NK-92 treated with Interleukin-12 subunit alpha and Interleukin-12 subunit beta, amount 100 ng/mL, for 24 hours (cell line): ENCODE measurements around the gene PRDX4.
A peak's percentile ranks its signal among the peaks of the same experiment; 100 is the strongest.
"Not testable (repeated sequence)": the region's sequence is repeated elsewhere in the genome, so short reads cannot be mapped to it uniquely, and the experiment has no call there.

Experiments used
- DNase-seq: peaks from one replicate; lab custom pipeline; 2025; lab: John Stamatoyannopoulos, UW

PRDX4 gene

GRCh38 chrX:23667239-23668177 is at the start of gene PRDX4:
Gene PRDX4 (plus strand): TSS chrX:23667493. CDS start chrX:23667571, 78 bp downstream.
- DNase-seq: peak; percentile 77

DNA sequence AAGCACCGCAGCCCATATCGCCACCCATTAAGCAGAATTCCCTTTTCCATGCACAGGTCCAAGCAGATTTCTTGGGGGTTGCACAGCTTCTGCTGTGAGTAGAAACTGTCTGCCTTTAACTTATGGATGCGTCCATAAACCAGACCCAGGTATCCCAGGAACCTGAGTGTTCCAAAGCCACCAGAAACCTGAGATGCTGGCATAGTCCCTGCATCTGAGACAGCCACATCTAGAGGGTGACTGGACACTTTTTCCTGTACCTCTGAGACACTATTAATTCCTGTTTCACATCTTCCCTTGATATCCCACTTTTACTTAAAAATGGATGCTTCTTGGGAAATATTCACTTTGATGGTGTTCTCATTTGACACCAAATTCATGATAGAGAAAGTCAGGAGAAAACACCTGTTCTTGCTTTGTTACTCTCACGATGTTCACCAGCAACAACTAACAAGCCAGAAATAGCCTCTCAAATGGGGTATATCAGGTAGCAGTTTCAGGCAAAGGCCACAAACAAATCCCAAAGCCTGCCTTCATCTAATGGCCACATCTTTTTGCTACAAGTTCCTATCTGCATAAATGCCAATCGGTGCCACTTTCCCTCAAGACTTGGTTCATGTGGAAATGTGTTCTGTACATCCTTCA is 45.5 kb upstream of the PRDX4 start:
- no peak for DNase-seq

GRCh38 chrX:23623797-23624196 is 43.5 kb upstream of the PRDX4 start:
- DNase-seq: no peak

GRCh38 chrX:23626651-23627050 is 40.6 kb upstream of the PRDX4 start:
- DNase-seq: no peak

DNA sequence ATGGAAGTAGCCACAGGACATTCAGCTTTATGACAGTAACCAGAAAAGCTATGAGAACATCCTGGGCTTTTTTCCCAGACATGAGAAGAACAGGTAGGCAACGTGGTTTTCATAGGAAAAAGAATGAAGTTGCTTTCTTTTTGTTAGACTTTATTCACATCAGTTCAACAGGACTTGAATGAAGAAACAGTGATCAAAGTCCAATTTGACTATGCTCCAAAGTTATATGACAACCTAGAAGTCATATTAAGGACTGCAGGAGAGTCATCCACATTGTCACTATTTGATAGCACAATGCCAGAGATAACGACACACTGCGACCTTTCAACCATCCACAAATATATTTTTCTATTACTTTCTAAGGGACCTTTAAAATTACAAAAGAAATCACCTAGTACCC is 39.2 kb upstream of the PRDX4 start:
- no peak for DNase-seq

DNA sequence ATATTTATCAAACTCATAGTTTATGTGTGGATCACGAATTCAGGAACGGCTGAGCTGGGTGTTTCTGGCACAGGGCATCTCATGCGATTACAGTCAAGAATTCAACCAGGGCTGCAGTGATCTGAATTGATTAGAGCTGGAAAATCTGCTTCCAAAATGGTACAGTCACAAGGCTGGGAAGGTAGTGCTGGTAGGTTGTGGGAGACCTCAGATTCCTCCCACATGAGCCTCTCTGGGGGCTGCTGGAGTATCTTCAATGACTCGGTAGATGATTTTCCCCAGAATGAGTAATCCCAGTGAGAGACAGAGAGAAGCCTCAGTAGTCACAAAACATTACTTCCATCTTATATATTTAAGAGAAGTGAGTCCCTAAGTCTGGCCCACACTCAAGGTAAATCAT is 36.2 kb upstream of the PRDX4 start:
- no peak for DNase-seq

GRCh38 chrX:23633834-23634580 is 33.3 kb upstream of the PRDX4 start:
- DNase-seq: no peak

DNA sequence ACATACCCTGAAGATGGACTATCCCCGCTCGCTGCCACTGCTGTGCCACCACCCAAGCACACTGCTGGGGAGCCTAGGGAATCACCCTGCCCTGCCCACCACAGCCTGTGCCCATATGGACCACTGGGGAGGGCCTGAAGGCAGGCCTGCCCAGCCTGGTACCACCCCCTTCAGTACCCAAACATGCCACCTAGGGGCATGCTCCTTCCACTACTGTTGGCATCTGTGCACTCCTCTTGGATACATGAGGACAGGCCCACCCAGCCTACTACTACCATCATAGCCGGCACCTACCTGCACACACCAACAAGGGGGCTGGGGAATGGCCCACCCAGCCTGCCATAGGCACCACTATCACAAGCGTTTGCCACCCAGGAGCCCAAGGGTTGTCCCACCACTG is 30.1 kb upstream of the PRDX4 start:
- DNase-seq: no peak

- no peak for DNase-seq
Observed at GRCh38 chrX:23643020-23643419, 24.3 kb upstream of the PRDX4 start.

DNA sequence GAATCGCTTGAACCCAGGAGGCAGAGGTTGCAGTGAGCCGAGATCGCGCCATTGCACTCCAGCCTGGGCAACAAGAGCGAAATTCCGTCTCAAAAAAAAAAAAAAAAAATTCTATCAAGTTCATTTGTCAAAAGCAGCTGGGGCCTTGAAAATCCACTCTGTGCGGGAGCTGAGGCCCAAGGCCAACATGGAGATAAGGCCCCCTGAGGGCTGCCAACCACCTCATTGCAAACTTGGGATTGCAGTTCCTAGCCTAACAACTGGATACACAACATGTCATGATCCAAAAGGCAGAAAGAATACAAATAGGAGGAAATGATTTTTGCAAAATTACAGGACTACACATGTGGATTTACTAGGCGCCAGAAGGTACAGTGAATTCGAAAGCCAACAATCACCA is 22.5 kb upstream of the PRDX4 start:
- DNase-seq: no peak

DNA sequence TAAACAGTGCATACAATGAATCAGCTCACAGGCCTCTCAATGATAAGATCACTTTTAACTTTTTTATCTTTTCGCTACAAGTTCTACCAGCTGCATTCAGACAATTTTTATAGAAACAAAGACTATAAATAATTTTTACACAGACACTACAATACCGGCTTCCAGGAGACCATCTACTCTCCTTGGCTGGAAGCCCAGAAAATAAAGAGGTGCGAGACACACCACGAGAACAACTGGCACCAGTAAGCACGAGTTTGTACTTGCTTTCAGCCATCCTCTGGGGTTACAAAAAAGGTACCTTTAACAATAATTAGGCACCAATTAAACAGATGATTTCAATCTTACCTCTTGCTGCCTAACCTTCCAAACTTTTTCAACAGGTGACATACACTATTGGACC is 11.2 kb upstream of the PRDX4 start:
- no peak for DNase-seq

GRCh38 chrX:23656684-23657083 is 10.6 kb upstream of the PRDX4 start:
- no peak for DNase-seq

- no peak for DNase-seq
Observed at GRCh38 chrX:23659339-23659738, 8.0 kb upstream of the PRDX4 start.

- DNase-seq: not testable (repeated sequence)
Observed at GRCh38 chrX:23660083-23660765, 7.1 kb upstream of the PRDX4 start.

DNA sequence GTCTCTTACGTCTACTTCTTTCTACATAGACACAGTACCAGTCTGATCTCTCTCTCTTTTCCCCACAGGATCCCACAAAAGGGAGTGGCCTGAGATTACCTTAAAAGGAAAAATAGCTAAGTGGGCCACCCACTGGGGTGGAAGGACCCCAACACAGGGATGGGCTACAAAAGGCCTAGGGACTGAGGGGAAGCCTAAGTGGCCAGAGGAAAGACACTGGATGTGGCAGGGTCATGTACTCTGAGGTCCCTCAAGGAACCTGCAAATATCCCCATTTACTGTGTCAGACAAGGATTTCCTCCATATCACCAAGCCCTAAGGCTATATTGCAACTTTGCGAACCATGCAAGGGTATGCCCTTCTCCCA is 6.5 kb upstream of the PRDX4 start:
- no peak for DNase-seq

DNA sequence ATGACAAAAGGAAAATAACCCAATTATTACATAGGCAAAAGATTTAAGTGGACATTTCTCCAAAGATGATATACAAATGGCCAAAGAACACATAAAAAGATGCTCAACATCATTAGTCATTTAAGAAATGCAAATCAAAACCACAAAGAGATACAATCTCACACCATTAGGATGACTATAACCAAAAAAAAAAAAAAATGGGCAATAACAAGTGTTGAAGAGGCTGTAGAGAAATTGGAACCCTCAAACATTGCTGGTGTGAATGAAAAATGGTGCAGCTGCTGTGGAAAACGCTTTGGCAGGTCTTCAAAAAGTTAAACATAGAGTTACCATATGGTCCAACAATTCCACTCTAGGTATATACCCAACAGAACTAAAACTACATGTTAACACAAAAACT is 5.6 kb upstream of the PRDX4 start:
- no peak for DNase-seq

DNA sequence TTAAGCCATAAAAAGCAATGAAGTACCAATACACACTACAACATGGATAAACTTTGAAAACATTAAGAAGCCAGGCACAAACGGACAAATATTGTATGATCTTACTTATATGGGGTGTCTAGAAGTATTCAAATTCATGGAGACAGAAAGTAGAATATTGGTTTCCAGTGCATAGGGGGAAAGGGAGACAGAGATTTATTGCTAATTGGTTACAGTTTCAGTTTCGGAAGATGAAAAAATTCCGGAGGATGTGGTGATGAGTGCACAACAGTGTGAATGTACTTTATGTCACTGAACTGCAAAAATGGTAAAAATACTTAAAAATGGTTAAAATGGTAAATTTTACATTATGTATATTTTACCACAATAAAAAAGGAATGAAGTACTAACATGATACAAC is 5.1 kb upstream of the PRDX4 start:
- no peak for DNase-seq

DNA sequence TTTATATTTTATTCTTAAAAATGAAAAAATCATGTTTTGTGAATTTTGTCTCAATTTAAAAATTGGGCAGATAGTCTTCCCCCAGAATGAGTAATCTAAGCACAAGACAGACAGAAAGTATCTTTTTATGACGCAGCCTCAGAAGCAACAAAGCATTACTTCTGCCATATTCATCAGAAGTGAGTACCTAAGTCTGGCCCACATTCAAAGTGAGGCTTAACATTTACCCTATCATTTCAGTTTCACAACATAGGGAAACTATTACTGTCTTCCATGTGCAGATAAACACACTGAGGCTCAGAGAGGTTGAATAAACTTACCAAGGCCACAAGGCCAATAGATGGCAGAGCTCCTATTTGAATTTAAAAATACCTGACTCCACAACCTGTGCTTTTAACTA is 4.4 kb upstream of the PRDX4 start:
- DNase-seq: no peak

DNA sequence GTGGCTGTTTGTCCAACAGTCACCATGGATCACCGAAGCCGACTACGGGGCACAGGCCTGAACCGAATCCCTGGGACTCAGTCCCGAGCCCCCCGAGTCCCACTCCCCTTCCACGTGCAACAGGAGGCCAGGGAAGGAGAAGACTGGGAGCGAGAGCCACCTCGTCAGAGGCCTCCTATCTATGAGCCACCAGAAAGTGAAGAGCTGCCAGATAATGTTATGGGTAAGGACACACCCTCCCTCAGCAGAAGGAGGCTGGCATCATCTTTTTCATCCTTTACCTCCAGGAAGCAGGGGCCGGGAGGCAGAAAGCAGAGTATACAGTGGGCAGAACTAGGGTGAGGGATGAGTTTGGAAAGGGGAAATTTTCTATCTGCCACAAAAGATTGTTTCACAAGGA is 2.8 kb upstream of the PRDX4 start:
- no peak for DNase-seq

DNA sequence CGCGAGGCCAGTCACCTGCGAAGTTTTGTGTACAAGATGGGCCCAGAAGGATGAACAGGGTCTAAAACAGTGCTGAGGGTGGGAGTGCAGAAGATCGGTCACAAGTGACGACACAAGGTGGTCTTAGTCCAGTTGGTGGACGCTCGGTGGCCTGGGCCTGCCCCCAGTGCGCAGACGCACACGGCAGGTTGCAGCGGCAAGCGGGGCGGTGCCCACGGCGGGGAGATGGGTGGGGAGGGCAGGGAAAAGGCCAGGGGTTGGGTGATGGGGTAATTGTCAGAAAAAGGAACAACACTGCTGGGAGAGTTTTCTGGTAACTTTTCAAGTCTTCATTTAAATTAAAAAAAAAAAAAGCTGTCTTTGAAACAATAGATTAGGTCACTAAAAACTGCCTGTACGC is 1.0 kb upstream of the PRDX4 start:
- DNase-seq: no peak

GRCh38 chrX:23668335-23668734 is 1.0 kb downstream of the PRDX4 start:
- no peak for DNase-seq

DNA sequence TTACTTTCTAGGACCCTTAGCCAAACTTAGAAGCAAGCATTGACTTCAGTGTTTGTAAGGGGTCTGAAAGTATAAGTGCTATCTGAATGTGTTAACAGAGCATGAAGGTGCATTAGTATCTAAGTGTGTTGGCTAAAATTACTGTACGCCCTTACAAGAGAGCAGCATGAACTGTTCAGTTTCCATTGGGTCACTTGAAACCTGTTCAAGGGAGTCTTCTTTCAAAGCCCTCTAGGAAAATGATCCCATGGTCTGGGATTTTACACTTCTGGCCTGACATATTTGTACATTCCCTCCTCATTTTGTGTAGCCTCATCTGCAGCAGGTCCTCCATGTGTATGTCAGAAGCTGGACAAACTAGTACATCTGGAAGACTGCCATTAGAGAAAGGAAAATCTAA is 3.2 kb downstream of the PRDX4 start:
- no peak for DNase-seq
